Stomach smooth muscle (tissue), 2 donors: ENCODE measurements around the gene KIF3B.
"Not testable (repeated sequence)": the region's sequence is repeated elsewhere in the genome, so short reads cannot be mapped to it uniquely, and the experiment has no call there.

ENCODE experiments used
- H3K27ac ChIP-seq: one replicate; pipeline ENCODE4 v1.7.0; 2013; ENCODE audit warnings: mild to moderate bottlenecking, low read length, inconsistent platforms
- H3K27me3 ChIP-seq, 2 donors: one replicate each; pipeline ENCODE4 v1.7.0; 2013; ENCODE audit warnings: low read length in 2 of 2; ENCODE audit not compliant: insufficient read depth in 2 of 2, control insufficient read depth in 1 of 2
- H3K36me3 ChIP-seq, 2 donors: one replicate each; pipeline ENCODE4 v1.7.0; 2013; ENCODE audit warnings: low read length in 2 of 2; ENCODE audit not compliant: control insufficient read depth in 2 of 2, insufficient read depth in 2 of 2
- H3K4me1 ChIP-seq: one replicate; pipeline ENCODE4 v1.7.0; 2013; ENCODE audit warnings: low read length; ENCODE audit not compliant: control insufficient read depth, insufficient read depth
- H3K4me3 ChIP-seq, 2 donors: one replicate each; pipeline ENCODE4 v1.7.0; 2013; ENCODE audit warnings: low read length in 2 of 2
- H3K9ac ChIP-seq, 2 donors: one replicate each; pipeline ENCODE4 v1.7.0; 2013; ENCODE audit warnings: low read length in 2 of 2, mild to moderate bottlenecking in 1 of 2
- H3K9me3 ChIP-seq, 2 donors: one replicate each; pipeline ENCODE4 v1.7.0; 2013; ENCODE audit warnings: low read length in 2 of 2; ENCODE audit not compliant: control insufficient read depth in 2 of 2
- donor health status: healthy.
- donor health status: Pancreatic carcinoma.

Gene KIF3B

DNA sequence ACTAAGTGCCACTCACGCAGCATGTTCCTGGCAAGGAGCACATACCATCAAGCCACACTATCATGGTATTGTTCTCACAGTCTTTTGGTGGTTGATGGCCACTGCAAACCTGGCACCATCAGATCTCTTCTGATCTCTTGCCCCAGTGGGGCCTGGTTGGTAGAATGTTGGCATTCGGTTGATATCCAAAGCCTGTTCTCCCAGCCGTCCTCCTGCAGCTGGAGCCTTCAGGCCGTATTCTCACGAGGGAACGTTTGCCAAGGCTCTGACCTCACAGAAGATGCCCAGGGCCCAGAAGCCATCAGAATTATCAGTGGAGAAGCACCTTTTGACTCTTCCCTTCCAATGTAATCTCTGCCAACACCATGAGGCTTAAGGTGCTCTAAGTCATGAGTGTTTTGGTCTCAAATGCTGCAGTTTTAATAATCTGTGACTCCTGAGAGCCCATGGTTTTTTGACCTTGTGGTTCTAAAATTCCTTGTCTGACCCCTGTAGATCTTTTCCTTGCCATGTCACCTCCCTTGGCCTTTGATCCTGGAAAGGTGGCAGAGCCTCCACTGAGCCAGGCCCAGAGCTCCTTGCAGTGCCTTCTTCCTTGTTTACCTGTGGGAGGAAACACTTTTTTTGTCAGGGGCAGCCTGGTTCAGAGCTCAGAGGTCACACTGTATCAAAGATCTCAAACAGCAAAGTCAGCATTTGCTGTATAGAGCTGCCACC lies 42.0 kb upstream of the KIF3B start:
- H3K9ac ChIP-seq = no peak overlapping the region
- no peaks in the 10 kb centered on the region for H3K4me1 ChIP-seq
- H3K4me3 ChIP-seq = no peak overlapping the region
- peaks cover 24 to 44% of the 10 kb centered on the region in 2 donors for H3K36me3 ChIP-seq
- no peaks in the 10 kb centered on the region for H3K9me3 ChIP-seq
- H3K27ac ChIP-seq = no peak overlapping the region
- H3K27me3 ChIP-seq = no peaks in the 10 kb centered on the region

DNA sequence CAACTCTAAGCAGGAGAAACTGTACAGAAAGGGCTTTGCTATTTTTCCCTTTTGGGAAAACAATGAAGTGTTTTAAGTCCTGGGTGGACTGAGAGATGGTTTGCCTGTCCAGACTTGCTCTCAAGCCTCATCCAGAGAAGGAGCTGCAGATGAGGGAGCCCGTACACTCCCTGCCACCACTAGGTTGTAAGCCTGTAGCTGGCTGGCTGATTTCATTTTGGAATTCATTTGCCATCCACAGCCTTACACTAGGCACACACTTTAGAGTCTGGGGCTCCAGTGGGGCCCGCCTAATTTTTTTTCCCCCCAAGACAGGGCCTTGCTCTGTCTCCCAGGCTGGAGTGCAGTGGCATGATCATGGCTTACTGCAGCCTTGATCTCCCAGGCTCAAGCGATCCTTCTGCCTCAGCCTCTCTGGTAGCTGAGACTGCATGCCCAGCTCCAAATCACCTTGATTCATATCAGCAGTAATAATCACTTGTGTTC lies 41.4 kb upstream of the KIF3B start:
- Histone ChIP-seq H3K27ac (no peak overlapping the region), H3K4me3 (no peak overlapping the region), H3K4me1 (no peaks in the 10 kb centered on the region), H3K9ac (no peak overlapping the region), H3K9me3 (no peaks in the 10 kb centered on the region), H3K27me3 (no peaks in the 10 kb centered on the region), H3K36me3 (peaks cover 19 to 41% of the 10 kb centered on the region in 2 donors)

DNA sequence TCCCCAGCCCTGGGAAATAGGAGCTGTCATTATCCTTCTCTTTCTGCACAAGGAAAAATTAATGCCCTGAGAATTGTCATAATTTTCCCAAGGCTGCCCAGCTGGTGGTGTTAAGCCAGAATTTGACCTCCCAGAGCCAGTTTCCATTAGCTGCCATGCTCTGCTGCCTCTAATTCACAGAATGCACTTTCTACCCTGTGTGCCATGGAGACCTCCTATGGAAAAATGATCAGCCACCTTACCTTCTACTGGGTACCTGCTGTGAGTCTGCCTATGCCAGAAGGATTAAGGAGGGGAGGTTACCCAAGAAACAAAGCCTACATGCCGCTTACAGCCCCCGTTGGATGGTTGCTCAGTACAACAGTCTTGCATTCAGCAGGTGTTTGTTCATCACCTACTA lies 40.6 kb upstream of the KIF3B start:
- no peak overlapping the region for H3K27ac ChIP-seq
- H3K9ac ChIP-seq = no peak overlapping the region
- H3K4me3 ChIP-seq = no peak overlapping the region
- H3K27me3 ChIP-seq = no peaks in the 10 kb centered on the region
- peaks cover 14 to 33% of the 10 kb centered on the region in 2 donors for H3K36me3 ChIP-seq
- no peaks in the 10 kb centered on the region for H3K4me1 ChIP-seq
- H3K9me3 ChIP-seq = no peaks in the 10 kb centered on the region

DNA sequence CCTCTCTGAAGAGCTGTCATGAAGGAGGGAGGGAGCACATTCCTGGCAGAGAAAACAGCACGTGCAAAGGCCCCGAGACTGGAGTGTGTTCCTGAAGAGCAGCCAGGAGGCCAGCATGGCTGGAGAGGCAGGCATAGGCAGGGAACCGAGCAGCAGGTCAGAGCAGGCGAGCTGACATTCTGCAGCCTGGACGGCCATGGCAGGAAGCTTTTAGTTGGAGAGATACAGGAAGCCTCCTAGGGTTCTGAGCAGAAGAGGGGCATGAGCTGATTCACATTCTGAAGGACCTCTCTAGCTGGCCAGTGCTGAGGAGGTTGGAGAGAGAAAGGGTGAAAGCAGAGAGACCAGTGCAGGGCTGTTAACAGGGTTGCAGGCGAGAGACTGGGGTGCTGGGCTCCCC lies 40.0 kb upstream of the KIF3B start:
- Histone ChIP-seq H3K27ac (no peak overlapping the region), H3K9ac (no peak overlapping the region), H3K36me3 (peaks cover 12 to 30% of the 10 kb centered on the region in 2 donors), H3K9me3 (no peaks in the 10 kb centered on the region), H3K4me1 (no peaks in the 10 kb centered on the region), H3K27me3 (no peaks in the 10 kb centered on the region), H3K4me3 (no peak overlapping the region)

DNA sequence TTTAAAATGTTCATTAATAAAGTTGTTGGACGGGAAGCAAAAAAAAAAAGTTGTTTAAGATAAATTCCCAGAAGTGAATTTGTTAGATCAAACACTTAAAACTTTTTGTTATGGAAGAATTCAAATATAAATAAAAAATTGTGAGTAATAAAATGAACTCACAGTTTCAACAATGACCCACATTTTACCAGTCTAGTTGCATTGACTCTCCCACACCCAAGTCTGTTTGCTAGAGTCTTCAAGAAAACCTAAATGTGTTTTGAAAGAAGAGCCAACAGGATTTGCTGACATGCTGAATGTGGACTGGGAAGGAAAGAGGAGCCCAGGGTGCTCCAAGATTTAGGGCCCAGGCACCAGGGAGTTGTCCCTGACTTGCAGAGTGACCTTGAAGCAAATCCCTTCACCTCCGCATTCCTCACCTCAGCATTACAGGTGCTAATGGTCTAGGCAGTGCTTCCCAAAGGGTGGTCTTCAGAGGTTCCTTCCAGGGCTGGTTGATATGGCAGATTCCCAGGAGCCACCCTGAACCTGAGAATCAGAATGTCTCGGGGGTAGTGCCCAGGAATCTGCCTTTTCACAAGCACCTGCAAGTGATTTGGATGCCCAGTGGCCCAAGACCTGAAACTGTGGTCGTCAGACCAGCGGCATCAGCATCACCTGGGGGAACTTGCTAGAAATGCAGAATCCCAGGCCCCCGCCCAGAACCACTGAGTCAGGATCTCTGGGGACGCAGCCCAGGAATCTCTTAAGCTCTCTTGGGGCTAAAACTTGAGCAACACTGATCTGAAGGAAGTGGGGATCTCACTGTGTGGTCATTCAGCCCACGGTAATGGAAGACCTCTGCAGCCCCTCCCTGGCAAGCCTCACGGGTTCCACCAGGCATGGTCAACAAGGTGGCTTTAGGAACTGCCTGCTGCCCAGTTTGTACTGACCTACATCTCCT lies 38.7 kb upstream of the KIF3B start:
- Histone ChIP-seq H3K9me3 (no peaks in the 10 kb centered on the region), H3K9ac (no peak overlapping the region), H3K27ac (no peak overlapping the region), H3K4me1 (no peaks in the 10 kb centered on the region), H3K27me3 (no peaks in the 10 kb centered on the region), H3K36me3 (peaks cover 0 to 19% of the 10 kb centered on the region in 2 donors), H3K4me3 (no peak overlapping the region)

DNA sequence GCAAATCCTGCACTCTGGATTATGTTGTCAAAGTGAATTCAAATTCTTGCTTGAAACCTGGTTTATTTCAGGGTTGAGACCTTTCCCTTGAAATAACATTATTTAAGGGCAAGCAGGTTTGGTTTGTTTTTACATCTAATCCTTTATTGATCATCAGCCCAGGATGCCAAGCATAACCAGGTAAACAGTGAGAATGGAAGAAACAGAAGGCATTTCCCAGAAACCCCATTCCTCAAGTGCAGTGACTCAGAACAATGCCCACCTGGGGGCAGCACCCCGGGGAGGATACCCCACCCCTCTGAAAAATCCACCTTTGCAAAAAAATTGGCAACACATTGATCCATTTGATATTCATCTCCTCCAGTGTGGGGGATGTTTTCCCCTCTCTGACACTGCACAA lies 37.2 kb upstream of the KIF3B start:
- H3K9ac ChIP-seq = no peak overlapping the region
- peaks cover 0 to 8% of the 10 kb centered on the region in 2 donors for H3K36me3 ChIP-seq
- H3K27me3 ChIP-seq = no peaks in the 10 kb centered on the region
- H3K4me3 ChIP-seq = no peak overlapping the region
- H3K9me3 ChIP-seq = no peaks in the 10 kb centered on the region
- H3K4me1 ChIP-seq = no peaks in the 10 kb centered on the region
- no peak overlapping the region for H3K27ac ChIP-seq

DNA sequence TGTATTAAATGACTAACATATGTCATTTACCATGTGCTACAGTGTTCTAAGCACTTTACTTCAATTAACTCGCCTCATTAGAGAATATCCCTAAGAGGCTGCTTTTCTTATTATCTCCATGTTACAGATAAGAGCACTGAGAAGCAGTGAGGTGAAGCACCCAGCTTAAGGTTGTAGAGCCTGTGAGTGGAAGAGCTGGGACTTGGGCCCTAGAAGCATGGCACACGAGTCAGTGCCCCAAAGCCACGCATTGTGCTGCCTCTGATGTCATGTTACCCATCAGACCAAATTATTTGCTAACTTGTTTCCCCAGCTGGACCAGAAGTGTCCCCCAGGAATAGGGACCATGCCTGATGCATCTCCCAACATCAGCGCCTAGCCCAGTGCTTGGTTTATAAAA lies 35.6 kb upstream of the KIF3B start:
- H3K9ac ChIP-seq = no peak overlapping the region

DNA sequence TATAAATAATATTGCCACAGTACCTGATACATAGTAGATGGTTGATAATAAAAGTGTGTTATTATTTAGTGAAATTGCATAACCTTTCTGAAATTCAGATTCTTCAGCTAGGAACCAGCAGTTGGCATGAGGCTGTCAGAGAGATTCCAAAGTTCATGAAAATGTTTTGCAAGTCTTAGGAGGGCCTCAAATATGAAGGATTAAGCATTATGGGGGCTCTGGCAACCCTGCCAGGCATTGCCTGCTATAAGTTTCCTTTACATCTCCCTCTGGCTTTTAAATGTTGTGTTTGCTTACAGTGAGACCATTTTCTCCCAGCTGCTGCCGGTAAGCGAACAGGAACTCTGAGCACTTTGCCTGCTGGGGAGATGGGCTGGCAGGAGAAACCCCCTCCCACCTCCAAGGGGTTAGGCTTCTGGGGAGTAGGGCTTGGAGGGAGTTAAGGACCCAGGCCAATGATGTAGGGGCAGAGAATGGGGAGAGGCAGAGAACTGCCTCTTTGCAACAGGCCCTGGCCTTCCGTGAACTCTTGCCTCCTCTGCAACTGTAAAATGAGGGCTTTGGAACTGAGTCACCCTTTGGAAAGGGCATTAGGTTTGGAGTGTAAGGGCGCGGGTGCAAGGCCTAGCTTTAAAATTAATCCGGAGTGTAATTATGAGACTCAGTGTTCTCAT lies 33.2 kb upstream of the KIF3B start:
- H3K4me3 ChIP-seq = no peak overlapping the region
- H3K9ac ChIP-seq = no peak overlapping the region
- no peaks in the 10 kb centered on the region for H3K4me1 ChIP-seq
- H3K36me3 ChIP-seq = no peaks in the 10 kb centered on the region
- H3K27ac ChIP-seq = no peak overlapping the region
- no peaks in the 10 kb centered on the region for H3K27me3 ChIP-seq
- H3K9me3 ChIP-seq = no peaks in the 10 kb centered on the region

More for the DNA sequence above, 35.6 kb upstream of the KIF3B start:
- Histone ChIP-seq H3K4me1 (no peaks in the 10 kb centered on the region), H3K4me3 (no peak overlapping the region), H3K27ac (no peak overlapping the region), H3K27me3 (no peaks in the 10 kb centered on the region), H3K36me3 (peaks cover 0 to 2% of the 10 kb centered on the region in 2 donors), H3K9me3 (no peaks in the 10 kb centered on the region)

DNA sequence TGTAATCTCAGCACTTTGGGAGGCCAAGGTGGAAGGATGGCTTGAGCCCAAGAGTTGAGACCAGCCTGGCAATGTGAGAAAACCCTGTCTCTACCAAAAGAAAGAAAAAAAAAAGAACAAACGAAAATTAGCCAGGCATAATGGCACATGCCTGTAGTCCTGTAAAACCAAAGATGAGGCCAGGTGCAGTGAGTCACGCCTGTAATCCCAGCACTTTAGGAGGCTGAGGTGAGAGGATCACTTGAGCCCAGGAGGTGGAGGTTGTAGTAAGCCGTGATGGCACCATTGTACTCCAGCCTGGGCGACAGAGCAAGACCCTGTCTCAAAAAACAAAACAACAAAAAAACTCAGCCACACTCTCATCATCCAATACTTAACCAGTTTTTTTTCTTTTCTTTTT lies 32.5 kb upstream of the KIF3B start:
- no peaks in the 10 kb centered on the region for H3K4me1 ChIP-seq
- H3K27me3 ChIP-seq = no peaks in the 10 kb centered on the region
- H3K9ac ChIP-seq = no peak overlapping the region
- no peak overlapping the region for H3K27ac ChIP-seq
- no peaks in the 10 kb centered on the region for H3K9me3 ChIP-seq
- H3K4me3 ChIP-seq = no peak overlapping the region
- no peaks in the 10 kb centered on the region for H3K36me3 ChIP-seq

DNA sequence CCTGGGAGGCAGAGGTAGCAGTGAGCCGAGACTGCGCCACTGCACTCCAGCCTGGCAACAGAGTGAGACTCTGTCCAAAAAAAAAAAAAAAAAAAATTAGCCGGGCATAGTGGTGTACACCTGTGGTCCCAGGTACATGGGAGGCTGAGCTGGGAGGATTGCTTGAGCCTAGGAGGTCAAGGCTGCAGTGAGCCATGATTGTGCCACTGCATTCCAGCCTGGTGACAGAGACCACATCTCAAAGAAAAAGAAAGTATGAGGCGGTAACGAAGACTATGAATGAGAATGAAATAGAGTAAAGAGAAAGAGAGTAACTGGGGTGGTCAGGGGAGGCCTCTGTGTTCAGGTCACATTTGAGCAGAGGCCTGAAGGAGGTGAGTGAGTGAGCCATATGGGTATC lies 31.2 kb upstream of the KIF3B start:
- not testable (repeated sequence) for H3K27me3 ChIP-seq, H3K36me3 ChIP-seq, H3K9me3 ChIP-seq, H3K4me3 ChIP-seq, H3K4me1 ChIP-seq, H3K27ac ChIP-seq, H3K9ac ChIP-seq
